Activated CD4-positive, CD25-positive, alpha-beta regulatory T cell (primary cell): ENCODE measurements around the gene ITPR1.

Source experiments
- DNase-seq, 4 experiments: peaks; one replicate each; lab custom pipeline; 2025; lab: John Stamatoyannopoulos, UW

Gene ITPR1

GRCh38 chr3:4744405-4745234, 251.5 kb downstream of the ITPR1 start:
- DNase-seq = no peak

- DNase-seq = no peak
Observed at GRCh38 chr3:4745235-4745610, 252.1 kb downstream of the ITPR1 start.

GRCh38 chr3:4746241-4746958, 253.3 kb downstream of the ITPR1 start:
- no peak for DNase-seq

- DNase-seq = no peak
Observed at GRCh38 chr3:4748127-4748526, 255.0 kb downstream of the ITPR1 start.

- no peak for DNase-seq
Observed at GRCh38 chr3:4748701-4749378, 255.7 kb downstream of the ITPR1 start.

GRCh38 chr3:4749567-4750002, 256.4 kb downstream of the ITPR1 start:
- no peak for DNase-seq

- no peak for DNase-seq
Observed at GRCh38 chr3:4750306-4750968, 257.3 kb downstream of the ITPR1 start.

- no peak for DNase-seq
Observed at GRCh38 chr3:4751029-4751501, 257.9 kb downstream of the ITPR1 start.

GRCh38 chr3:4751502-4752101, 258.5 kb downstream of the ITPR1 start:
- no peak for DNase-seq

- no peak for DNase-seq
Observed at GRCh38 chr3:4752201-4753072, 259.3 kb downstream of the ITPR1 start.

GRCh38 chr3:4753073-4753691, 260.0 kb downstream of the ITPR1 start:
- no peak for DNase-seq

GRCh38 chr3:4754180-4755086, 261.3 kb downstream of the ITPR1 start:
- no peak for DNase-seq

GRCh38 chr3:4755566-4755965, 262.4 kb downstream of the ITPR1 start:
- DNase-seq = no peak

GRCh38 chr3:4756057-4756775, 263.1 kb downstream of the ITPR1 start:
- no peak for DNase-seq

GRCh38 chr3:4756855-4757574, 263.9 kb downstream of the ITPR1 start:
- no peak for DNase-seq

- no peak for DNase-seq
Observed at GRCh38 chr3:4757575-4758248, 264.6 kb downstream of the ITPR1 start.

- DNase-seq = no peak
Observed at GRCh38 chr3:4758249-4758860, 265.2 kb downstream of the ITPR1 start.
